Measurements from ENCODE around the gene CIPC.

DNA sequence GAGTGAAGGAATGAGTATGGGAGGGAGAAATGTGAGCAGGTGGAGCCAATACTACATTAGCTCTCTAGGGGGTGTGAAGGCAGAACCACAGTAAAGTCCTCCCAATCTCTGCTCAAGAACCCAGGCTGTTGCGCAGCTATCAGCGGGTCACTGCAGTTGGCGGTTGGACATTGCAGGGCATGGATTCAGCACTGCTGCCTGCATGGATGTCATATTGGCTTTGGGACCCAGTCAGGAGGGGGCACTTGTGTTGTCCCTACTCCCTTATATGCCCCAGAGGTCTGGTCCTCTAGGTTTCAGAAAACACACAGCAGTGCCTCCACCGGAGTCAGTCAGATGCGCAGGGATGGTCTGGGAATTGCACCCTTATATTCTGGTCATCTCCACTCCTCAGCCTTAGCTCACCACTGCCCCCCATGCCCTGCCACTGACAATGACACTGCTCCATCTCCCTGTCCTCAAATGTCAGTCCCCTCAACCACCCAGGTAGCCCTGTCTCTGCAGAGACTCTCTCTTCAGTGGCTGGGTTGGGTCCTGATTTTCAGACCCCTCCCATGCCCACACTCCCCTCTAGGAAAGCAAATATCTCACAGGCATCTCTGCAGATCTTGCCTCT is 33.9 kb downstream of the CIPC start:
- TF ChIP-seq, protein P1, sequence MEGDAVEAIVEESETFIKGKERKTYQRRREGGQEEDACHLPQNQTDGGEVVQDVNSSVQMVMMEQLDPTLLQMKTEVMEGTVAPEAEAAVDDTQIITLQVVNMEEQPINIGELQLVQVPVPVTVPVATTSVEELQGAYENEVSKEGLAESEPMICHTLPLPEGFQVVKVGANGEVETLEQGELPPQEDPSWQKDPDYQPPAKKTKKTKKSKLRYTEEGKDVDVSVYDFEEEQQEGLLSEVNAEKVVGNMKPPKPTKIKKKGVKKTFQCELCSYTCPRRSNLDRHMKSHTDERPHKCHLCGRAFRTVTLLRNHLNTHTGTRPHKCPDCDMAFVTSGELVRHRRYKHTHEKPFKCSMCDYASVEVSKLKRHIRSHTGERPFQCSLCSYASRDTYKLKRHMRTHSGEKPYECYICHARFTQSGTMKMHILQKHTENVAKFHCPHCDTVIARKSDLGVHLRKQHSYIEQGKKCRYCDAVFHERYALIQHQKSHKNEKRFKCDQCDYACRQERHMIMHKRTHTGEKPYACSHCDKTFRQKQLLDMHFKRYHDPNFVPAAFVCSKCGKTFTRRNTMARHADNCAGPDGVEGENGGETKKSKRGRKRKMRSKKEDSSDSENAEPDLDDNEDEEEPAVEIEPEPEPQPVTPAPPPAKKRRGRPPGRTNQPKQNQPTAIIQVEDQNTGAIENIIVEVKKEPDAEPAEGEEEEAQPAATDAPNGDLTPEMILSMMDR (IDR thresholded peaks at IDR 0.05; ENCODE audit: insufficient read depth, low read length): no peak
- TF ChIP-seq, protein P2, sequence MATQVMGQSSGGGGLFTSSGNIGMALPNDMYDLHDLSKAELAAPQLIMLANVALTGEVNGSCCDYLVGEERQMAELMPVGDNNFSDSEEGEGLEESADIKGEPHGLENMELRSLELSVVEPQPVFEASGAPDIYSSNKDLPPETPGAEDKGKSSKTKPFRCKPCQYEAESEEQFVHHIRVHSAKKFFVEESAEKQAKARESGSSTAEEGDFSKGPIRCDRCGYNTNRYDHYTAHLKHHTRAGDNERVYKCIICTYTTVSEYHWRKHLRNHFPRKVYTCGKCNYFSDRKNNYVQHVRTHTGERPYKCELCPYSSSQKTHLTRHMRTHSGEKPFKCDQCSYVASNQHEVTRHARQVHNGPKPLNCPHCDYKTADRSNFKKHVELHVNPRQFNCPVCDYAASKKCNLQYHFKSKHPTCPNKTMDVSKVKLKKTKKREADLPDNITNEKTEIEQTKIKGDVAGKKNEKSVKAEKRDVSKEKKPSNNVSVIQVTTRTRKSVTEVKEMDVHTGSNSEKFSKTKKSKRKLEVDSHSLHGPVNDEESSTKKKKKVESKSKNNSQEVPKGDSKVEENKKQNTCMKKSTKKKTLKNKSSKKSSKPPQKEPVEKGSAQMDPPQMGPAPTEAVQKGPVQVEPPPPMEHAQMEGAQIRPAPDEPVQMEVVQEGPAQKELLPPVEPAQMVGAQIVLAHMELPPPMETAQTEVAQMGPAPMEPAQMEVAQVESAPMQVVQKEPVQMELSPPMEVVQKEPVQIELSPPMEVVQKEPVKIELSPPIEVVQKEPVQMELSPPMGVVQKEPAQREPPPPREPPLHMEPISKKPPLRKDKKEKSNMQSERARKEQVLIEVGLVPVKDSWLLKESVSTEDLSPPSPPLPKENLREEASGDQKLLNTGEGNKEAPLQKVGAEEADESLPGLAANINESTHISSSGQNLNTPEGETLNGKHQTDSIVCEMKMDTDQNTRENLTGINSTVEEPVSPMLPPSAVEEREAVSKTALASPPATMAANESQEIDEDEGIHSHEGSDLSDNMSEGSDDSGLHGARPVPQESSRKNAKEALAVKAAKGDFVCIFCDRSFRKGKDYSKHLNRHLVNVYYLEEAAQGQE (IDR thresholded peaks at IDR 0.05; ENCODE audit: insufficient replicate concordance, low read depth): no peak
- TF ChIP-seq POLR2AphosphoS5 (IDR thresholded peaks at IDR 0.05; ENCODE audit: low read depth) (no peak), SPI1 (IDR thresholded peaks at IDR 0.05; ENCODE audit: borderline replicate concordance, low read depth) (no peak), GABPA (IDR thresholded peaks at IDR 0.05; ENCODE audit: low read depth) (no peak)

Data from HL-60 (cell line).